NAMALWA (cell line): ENCODE measurements around the gene KCNB1.

Source experiments
- DNase-seq: peaks from one replicate; pipeline ENCODE4 v3.0.0-alpha.2; 2015; ENCODE audit warnings: low spot score

The KCNB1 gene

GRCh38 chr20:49497398-49497669 lies 14.9 kb upstream of the KCNB1 start:
- no peak for DNase-seq

GRCh38 chr20:49496553-49497397 lies 14.3 kb upstream of the KCNB1 start:
- DNase-seq: no peak

- DNase-seq: no peak
Measured at GRCh38 chr20:49496043-49496442, 13.6 kb upstream of the KCNB1 start.

- DNase-seq: no peak
Measured at GRCh38 chr20:49490689-49491088, 8.2 kb upstream of the KCNB1 start.

- DNase-seq: no peak
Measured at GRCh38 chr20:49489688-49490087, 7.2 kb upstream of the KCNB1 start.

- no peak for DNase-seq
Measured at GRCh38 chr20:49486064-49486463, 3.6 kb upstream of the KCNB1 start.

GRCh38 chr20:49485563-49485962 lies 3.1 kb upstream of the KCNB1 start:
- DNase-seq: no peak

GRCh38 chr20:49484180-49485140 lies 2.0 kb upstream of the KCNB1 start:
- peak; percentile 55 for DNase-seq

GRCh38 chr20:49483696-49484123 lies 1.2 kb upstream of the KCNB1 start:
- DNase-seq: no peak

- no peak for DNase-seq
Measured at GRCh38 chr20:49483018-49483695, 689 bp upstream of the KCNB1 start.

- no peak for DNase-seq
Measured at GRCh38 chr20:49482173-49482572, 295 bp downstream of the KCNB1 start.

- DNase-seq: no peak
Measured at GRCh38 chr20:49481116-49481515, 1.4 kb downstream of the KCNB1 start.

- no peak for DNase-seq
Measured at GRCh38 chr20:49480236-49480635, 2.2 kb downstream of the KCNB1 start.

GRCh38 chr20:49479785-49480184 lies 2.7 kb downstream of the KCNB1 start:
- DNase-seq: no peak

- DNase-seq: no peak
Measured at GRCh38 chr20:49478754-49479689, 3.4 kb downstream of the KCNB1 start.

- no peak for DNase-seq
Measured at GRCh38 chr20:49478266-49478665, 4.2 kb downstream of the KCNB1 start.

- DNase-seq: no peak
Measured at GRCh38 chr20:49477200-49477599, 5.3 kb downstream of the KCNB1 start.

- no peak for DNase-seq
Measured at GRCh38 chr20:49476016-49476355, 6.5 kb downstream of the KCNB1 start.

- no peak for DNase-seq
Measured at GRCh38 chr20:49475292-49476015, 7.0 kb downstream of the KCNB1 start.

- DNase-seq: no peak
Measured at GRCh38 chr20:49471397-49471796, 11.1 kb downstream of the KCNB1 start.

- no peak for DNase-seq
Measured at GRCh38 chr20:49470922-49471321, 11.5 kb downstream of the KCNB1 start.
